Measurements from ENCODE around the gene INO80.

Gene INO80

DNA sequence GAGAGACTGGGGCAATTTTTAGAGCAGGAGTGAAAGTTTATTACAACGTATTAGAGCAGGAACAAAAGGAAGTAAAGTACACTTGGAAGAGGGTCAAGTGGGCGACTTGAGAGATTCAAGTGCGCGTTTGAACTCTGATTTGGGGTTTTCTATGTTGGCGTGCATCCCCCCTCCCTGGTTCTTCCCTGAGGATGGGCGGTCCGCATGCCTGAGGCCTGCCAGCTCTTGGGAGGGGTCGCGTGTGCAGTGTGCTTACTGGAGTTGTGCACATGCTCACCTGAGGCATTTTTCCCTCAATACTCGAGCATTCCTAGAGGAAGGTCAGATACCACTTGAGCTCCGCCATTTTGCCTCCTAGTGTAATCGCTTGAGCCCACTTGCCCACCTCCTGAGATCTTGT lies 173.2 kb downstream of the INO80 start:
- no peak for DNase-seq (ENCODE audit: low read depth)
- TF ChIP-seq, protein P1, sequence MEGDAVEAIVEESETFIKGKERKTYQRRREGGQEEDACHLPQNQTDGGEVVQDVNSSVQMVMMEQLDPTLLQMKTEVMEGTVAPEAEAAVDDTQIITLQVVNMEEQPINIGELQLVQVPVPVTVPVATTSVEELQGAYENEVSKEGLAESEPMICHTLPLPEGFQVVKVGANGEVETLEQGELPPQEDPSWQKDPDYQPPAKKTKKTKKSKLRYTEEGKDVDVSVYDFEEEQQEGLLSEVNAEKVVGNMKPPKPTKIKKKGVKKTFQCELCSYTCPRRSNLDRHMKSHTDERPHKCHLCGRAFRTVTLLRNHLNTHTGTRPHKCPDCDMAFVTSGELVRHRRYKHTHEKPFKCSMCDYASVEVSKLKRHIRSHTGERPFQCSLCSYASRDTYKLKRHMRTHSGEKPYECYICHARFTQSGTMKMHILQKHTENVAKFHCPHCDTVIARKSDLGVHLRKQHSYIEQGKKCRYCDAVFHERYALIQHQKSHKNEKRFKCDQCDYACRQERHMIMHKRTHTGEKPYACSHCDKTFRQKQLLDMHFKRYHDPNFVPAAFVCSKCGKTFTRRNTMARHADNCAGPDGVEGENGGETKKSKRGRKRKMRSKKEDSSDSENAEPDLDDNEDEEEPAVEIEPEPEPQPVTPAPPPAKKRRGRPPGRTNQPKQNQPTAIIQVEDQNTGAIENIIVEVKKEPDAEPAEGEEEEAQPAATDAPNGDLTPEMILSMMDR (IDR thresholded peaks at IDR 0.05; ENCODE audit: control insufficient read depth, insufficient read depth, low read depth, low read length, missing control alignments) = no peak
- H3K4me3 ChIP-seq (ENCODE audit: control insufficient read depth, low read depth, low read length) = no peak overlapping the region

DNA sequence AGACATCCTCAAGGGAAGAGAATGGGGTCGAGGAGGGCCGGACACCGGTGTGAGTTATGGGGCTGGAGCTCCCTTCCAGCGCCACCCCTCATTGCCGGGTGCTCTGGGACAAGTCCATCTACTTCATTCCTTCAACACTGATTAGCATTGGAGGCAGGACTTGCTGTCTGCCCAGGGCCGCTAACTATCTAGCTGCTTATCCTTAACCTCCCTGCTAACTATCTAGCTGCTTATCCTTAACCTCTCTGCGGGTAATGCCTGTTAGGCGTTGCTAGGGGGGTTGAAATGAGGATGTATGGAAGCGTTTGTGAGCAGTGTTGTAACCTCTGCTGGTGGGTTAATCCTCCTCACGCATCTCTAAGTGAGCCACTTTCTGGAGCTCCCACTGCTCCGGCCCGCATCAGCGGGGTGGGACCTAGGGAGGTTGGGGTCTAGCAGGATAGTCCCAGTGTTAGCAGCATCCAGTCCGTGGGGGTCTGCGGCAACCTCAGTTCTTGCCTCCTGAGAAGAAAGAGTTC lies 173.7 kb downstream of the INO80 start:
- no peak for DNase-seq (ENCODE audit: low read depth)
- TF ChIP-seq, protein P1 (IDR thresholded peaks at IDR 0.05; ENCODE audit: control insufficient read depth, insufficient read depth, low read depth, low read length, missing control alignments) = peak; percentile 7
- H3K4me3 ChIP-seq (ENCODE audit: control insufficient read depth, low read depth, low read length) = peak overlapping the region; percentile 62

DNA sequence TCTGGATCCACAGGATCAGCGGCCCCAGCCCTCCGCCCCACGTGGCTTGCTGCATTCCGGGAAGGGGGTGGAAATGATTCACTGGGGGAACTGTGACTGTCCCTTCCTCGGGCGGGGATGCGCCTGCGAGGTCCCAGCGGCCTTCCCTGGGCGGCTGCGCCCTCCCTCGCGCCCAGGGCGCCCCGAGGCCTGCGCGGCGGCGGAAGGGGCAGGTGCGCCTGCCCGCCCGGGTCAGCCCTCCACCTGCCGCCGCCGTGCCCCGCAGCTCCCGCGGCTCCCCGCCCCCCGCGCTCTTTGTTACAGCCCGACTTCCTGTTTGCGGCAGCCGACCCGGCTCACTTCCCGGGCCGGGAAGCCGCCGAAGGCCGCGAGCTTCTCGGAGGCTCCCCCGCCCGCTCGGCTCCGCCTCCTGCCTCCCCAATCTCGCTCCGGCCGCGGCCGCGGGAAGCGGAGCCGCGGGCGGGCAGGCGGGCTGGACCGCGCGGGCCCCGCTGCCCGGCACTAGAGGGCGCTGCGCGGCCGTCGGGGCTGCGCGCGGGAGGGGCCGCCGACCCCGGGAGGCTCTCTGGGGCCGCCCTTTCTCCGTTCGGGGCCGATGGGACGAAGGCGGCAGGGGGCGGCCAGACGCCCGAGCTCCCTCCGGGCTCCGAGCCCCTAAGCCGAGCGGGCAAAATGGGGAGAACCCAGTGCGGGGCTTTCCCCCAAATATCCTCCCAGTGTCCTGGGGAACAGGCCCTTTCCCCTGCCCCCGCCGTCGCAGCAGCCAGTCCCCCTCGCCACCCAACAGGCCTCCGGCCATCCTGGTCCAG lies 174.3 kb downstream of the INO80 start:
- TF ChIP-seq, protein P1 (IDR thresholded peaks at IDR 0.05; ENCODE audit: control insufficient read depth, insufficient read depth, low read depth, low read length, missing control alignments) = peak; percentile 24
- H3K4me3 ChIP-seq (ENCODE audit: control insufficient read depth, low read depth, low read length) = peak overlapping the region; percentile 62
- no peak for DNase-seq (ENCODE audit: low read depth)

DNA sequence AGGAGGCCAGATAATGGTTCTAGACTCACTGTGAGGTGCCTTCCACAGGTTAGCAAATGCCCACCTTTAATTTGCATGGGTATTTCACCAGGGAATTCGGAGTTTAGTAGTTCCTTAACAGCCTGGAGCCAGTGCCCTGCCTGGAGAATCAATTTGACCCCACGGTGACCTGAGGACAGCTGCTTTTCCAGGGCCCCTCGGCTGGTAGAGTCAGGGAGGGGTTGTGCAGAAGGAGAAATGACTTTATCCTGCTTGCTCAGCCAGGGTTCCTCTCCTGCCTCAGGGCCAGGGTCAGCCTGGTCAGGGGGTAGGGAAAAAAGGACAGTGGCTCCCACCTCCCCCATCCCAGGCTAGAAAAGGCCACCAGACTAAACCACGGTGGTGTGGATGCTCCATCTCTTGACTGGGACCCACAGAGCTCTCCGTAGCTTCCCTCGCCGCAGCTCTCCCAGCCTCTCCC lies 175.0 kb downstream of the INO80 start:
- no peak for DNase-seq (ENCODE audit: low read depth)
- H3K4me3 ChIP-seq (ENCODE audit: control insufficient read depth, low read depth, low read length) = peak overlapping the region; percentile 18
- TF ChIP-seq, protein P1 (IDR thresholded peaks at IDR 0.05; ENCODE audit: control insufficient read depth, insufficient read depth, low read depth, low read length, missing control alignments) = no peak

DNA sequence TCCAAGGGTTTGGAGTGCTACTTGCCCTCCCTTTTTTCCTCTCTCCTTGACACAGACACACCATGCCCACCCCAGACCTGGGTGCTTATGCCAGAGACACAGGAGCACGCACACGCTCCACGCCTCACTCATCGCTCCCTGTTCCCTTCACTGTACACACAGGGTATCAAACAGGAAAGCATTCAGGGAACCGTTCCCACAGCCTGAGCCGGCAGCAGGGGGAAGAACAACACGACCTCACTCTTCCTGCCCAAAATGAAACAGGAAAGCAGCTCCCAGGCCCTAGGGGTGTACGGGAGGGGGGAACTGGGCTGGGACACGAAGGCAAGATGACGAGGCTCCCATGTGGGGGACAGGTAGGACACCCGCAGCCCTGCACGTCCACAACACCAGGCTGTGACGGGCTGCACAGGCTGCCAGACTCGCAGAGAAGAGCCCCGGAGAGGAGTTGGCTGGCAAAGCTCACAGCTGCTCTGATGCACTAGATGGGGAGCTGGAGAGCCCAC lies 175.7 kb downstream of the INO80 start:
- H3K4me3 ChIP-seq (ENCODE audit: control insufficient read depth, low read depth, low read length) = no peak overlapping the region
- no peak for DNase-seq (ENCODE audit: low read depth)
- TF ChIP-seq, protein P1 (IDR thresholded peaks at IDR 0.05; ENCODE audit: control insufficient read depth, insufficient read depth, low read depth, low read length, missing control alignments) = no peak

DNA sequence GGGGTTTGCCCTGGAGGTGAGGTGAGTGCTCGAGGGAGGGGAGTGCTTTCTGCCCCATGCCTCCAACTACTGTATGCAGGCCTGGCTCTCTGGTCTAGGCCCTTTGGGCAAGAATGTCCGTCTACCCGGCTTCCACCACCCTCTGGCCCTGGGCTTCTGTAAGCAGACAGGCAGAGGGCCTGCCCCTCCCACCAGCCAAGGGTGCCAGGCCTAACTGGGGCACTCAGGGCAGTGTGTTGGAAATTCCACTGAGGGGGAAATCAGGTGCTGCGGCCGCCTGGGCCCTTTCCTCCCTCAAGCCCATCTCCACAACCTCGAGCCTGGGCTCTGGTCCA lies 177.6 kb downstream of the INO80 start:
- no peak overlapping the region for H3K4me3 ChIP-seq (ENCODE audit: control insufficient read depth, low read depth, low read length)
- TF ChIP-seq, protein P1 (IDR thresholded peaks at IDR 0.05; ENCODE audit: control insufficient read depth, insufficient read depth, low read depth, low read length, missing control alignments) = no peak

More for the DNA sequence above, 177.6 kb downstream of the INO80 start:
- no peak for DNase-seq (ENCODE audit: low read depth)

Measured in AG09309 (cell line).